BJ (cell line): ENCODE data around the gene AKAP1. TPM values are rescaled to one million over a fixed set of nuclear protein-coding genes. Genes with fewer than 3 reads are reported as not detected.

Experiments used
- CTCF ChIA-PET: fragments of 350-600 bp; formaldehyde crosslinking; extraction: SDS; loops from one replicate; lab custom pipeline; 2021; ENCODE audit warnings: antibody characterized with exemption, inconsistent platforms; lab: Yijun Ruan, JAX
- POLR2A ChIA-PET: fragments of 300-600 bp; sonication (Branson Sonifier 250); formaldehyde crosslinking; extraction: SDS; loops from one replicate; lab custom pipeline; 2021; ENCODE audit warnings: antibody characterized with exemption; lab: Charles Lee
- DNase-seq: peaks from one replicate; pipeline ENCODE4 v3.0.0-alpha.2; 2011; ENCODE audit warnings: low read depth
- H3K27me3 ChIP-seq: 2 replicates; pipeline ENCODE4 v1.6.0; 2011; ENCODE audit warnings: low read length; ENCODE audit not compliant: control insufficient read depth, insufficient read depth
- H3K36me3 ChIP-seq: 2 replicates; pipeline ENCODE4 v1.5.1; 2011; ENCODE audit warnings: low read length; ENCODE audit not compliant: control insufficient read depth, insufficient read depth
- H3K4me3 ChIP-seq: 2 replicates; pipeline ENCODE4 v1.5.1; 2011; ENCODE audit warnings: low read depth, mild to moderate bottlenecking, control low read depth, low read length
- polyA plus RNA-seq: library from polyadenylated mRNA; depleted of rRNA; stranded (reverse); fragments of >200 nt; gene quantifications from 2 replicates; pipeline ENCODE4 v1.2.3, GENCODE V29; 2011
- TF ChIP-seq, protein P1 (sequence below): IDR thresholded peaks from 2 replicates; pipeline ENCODE4 v1.5.1; 2011; ENCODE audit warnings: low read depth, mild to moderate bottlenecking, control low read depth, inconsistent platforms, low read length, moderate library complexity; ENCODE audit not compliant: insufficient read depth

AKAP1 gene
- polyA plus RNA-seq, 1 experiment, result 15.7 TPM

- POLR2A ChIA-PET, result no interaction called here
- no peaks in the 10 kb centered on the region; the same call in 1 of the 2 replicates for H3K36me3 ChIP-seq
- no peak overlapping the region for H3K4me3 ChIP-seq
- TF ChIP-seq, protein P1, sequence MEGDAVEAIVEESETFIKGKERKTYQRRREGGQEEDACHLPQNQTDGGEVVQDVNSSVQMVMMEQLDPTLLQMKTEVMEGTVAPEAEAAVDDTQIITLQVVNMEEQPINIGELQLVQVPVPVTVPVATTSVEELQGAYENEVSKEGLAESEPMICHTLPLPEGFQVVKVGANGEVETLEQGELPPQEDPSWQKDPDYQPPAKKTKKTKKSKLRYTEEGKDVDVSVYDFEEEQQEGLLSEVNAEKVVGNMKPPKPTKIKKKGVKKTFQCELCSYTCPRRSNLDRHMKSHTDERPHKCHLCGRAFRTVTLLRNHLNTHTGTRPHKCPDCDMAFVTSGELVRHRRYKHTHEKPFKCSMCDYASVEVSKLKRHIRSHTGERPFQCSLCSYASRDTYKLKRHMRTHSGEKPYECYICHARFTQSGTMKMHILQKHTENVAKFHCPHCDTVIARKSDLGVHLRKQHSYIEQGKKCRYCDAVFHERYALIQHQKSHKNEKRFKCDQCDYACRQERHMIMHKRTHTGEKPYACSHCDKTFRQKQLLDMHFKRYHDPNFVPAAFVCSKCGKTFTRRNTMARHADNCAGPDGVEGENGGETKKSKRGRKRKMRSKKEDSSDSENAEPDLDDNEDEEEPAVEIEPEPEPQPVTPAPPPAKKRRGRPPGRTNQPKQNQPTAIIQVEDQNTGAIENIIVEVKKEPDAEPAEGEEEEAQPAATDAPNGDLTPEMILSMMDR, result no peak
- CTCF ChIA-PET, result interaction anchor here (1.2 to 1.8 kb wide), 4 partner anchors 10 to 15 kb away, joined by 4 to 7 read pairs (median 5); no protein-coding TSS in a partner anchor
- no peaks in the 10 kb centered on the region for H3K27me3 ChIP-seq
- no peak for DNase-seq
These were observed 22.6 kb downstream of the AKAP1 start for GRCh38 chr17:57107498-57108101.

DNA sequence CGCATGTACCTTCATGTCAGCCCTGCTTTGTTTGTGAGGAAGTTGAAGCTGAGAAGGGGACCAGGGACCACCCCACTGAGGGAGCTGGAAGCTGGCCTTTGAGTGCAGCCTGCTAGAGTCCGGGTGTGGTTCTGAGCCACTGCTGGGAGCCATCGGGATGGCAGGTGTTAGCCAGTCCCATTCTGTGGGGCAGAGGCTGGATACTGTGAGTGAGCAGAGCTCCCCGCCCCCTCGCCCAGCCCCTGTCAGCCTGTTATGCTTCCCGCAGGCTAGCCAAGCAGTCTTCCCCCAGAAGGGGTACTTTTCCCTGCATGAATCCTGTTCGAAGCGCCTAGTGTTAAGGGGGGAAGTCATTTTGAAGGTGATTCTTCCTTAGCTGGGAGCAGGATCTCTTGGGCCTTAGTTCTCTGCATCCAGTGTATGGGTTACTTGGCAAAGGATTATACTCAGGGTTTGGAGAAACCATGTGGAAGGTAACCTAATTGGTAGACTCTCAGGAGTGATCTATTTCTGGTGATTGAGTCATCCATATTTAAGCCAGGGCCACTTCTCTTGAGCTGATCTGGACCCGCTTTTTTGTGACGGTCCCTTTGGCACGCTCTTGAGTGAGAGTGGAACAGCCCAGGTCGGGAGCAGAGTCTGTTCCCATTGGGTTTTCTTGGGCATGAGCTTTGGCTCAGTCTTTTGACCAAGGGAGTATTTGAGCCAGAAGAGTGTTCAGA, 23.8 kb downstream of the AKAP1 start:
- Histone ChIP-seq H3K36me3 (no peaks in the 10 kb centered on the region; the same call in 1 of the 2 replicates), H3K27me3 (no peaks in the 10 kb centered on the region), H3K4me3 (no peak overlapping the region)
- POLR2A ChIA-PET, result no interaction called here
- TF ChIP-seq, protein P1, result no peak
- DNase-seq, result no peak
- CTCF ChIA-PET, result interaction anchor here (0.6 to 1.5 kb wide), 3 partner anchors 10 to 14 kb away, joined by 3 to 4 read pairs (median 3); no protein-coding TSS in a partner anchor

DNA sequence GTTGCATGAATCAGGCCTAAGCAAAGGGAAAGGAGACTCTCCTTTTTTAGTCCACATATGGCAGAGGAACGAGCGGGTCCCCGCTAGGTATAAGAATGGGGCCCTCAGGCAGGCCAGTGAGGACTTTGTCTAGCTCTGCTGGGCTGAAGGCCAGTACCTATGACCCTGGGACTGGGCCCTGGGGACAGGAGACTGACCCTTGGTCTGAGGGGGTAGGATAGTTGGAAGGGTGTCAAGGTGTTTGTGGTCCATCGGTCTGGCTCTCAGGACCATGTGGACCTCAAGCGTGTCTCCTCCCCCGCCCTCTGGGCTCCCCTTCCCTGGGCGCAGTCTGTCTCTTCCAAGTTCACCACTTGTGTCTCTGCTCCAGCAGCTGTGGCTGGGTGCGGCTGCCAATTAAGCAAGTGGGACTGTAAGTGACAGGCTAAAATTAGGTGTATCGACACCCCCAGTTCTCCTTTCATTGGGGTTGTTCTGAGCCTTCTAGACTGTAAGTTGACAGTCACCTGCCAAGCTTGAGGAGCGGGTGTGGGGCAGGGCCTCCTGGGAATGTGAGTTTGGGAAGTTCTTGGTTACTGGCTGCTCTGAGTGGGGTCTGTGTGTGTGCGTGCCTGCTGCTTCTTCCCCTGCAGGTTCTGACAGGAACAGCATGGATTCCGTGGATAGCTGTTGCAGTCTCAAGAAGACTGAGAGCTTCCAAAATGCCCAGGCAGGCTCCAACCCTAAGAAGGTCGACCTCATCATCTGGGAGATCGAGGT, 24.5 kb downstream of the AKAP1 start:
- TF ChIP-seq, protein P1, result no peak
- no peak for DNase-seq
- Histone ChIP-seq H3K4me3 (no peak overlapping the region), H3K27me3 (no peaks in the 10 kb centered on the region), H3K36me3 (peaks cover 2% of the 10 kb centered on the region; the same call in 1 of the 2 replicates)
- ChIA-PET CTCF (interaction anchor here (0.6 to 1.5 kb wide), 5 partner anchors 11 to 723 kb away, joined by 3 to 4 read pairs (median 3); no protein-coding TSS in a partner anchor), POLR2A (no interaction called here)

GRCh38 chr17:57110152-57110542, 25.1 kb downstream of the AKAP1 start:
- Histone ChIP-seq H3K27me3 (no peaks in the 10 kb centered on the region), H3K4me3 (no peak overlapping the region), H3K36me3 (peaks cover 3% of the 10 kb centered on the region)
- no peak for DNase-seq
- POLR2A ChIA-PET, result no interaction called here
- CTCF ChIA-PET, result interaction anchor here (0.6 to 1.3 kb wide), 5 partner anchors 8 to 723 kb away, joined by 3 to 4 read pairs (median 3); no protein-coding TSS in a partner anchor
- TF ChIP-seq, protein P1, result no peak
